SK-N-SH (cell line): ENCODE measurements around the gene CHCHD5. TPM values are rescaled to one million over a fixed set of nuclear protein-coding genes. Genes with fewer than 3 reads are reported as not detected.

Experiments used
- CTCF ChIA-PET: fragments of 300-600, 350-600 bp; formaldehyde crosslinking; extraction: SDS; loops from one replicate; lab custom pipeline; 2021; lab: Yijun Ruan, JAX
- POLR2A ChIA-PET: fragments of 350-600 bp; sonication (Branson Sonifier 250); formaldehyde crosslinking; extraction: SDS; loops from one replicate; lab custom pipeline; 2020; ENCODE audit warnings: antibody characterized with exemption, inconsistent platforms; lab: Yijun Ruan, JAX
- DNase-seq: peaks from one replicate; pipeline ENCODE4 v3.0.0; 2012
- H2AFZ ChIP-seq: fragments of 200-600 bp; sonication (generic); 2 replicates; pipeline ENCODE4 v1.8.1; 2016; ENCODE audit warnings: antibody characterized with exemption, mild to moderate bottlenecking, low read depth
- H3F3A ChIP-seq: fragments of 200-600 bp; sonication (generic); replicated peaks from 2 replicates; pipeline ENCODE3; 2016; ENCODE audit warnings: antibody characterized with exemption, mild to moderate bottlenecking; ENCODE audit not compliant: insufficient read depth
- H3K27ac ChIP-seq, 2 experiments: fragments of 200-500 bp in 1 of 2; fragments of 200-600 bp in 1 of 2; sonication (Bioruptor generic) in 1 of 2; sonication (generic), shearing (Covaris generic) in 1 of 2; 2 replicates each; pipeline versions ENCODE4 v1.5.1 to v1.6.1; 2014 to 2016; ENCODE audit warnings: low read depth in 2 of 2, inconsistent platforms in 1 of 2, low read length in 1 of 2, mild to moderate bottlenecking in 1 of 2, mixed read lengths in 1 of 2
- H3K27me3 ChIP-seq: fragments of 200-600 bp; sonication (generic), shearing (Covaris generic); 2 replicates; pipeline ENCODE4 v1.6.1; 2016; ENCODE audit warnings: mixed run types; ENCODE audit not compliant: insufficient read depth
- H3K36me3 ChIP-seq, 2 experiments: fragments of 200-500 bp in 1 of 2; fragments of 200-600 bp in 1 of 2; sonication (Bioruptor generic) in 1 of 2; sonication (generic) in 1 of 2; replicated peaks in 1 of 2; 2 replicates each; pipeline versions ENCODE3 to v1.5.1; 2014 to 2016; ENCODE audit warnings: low read length in 1 of 2, mild to moderate bottlenecking in 1 of 2; ENCODE audit not compliant: insufficient read depth in 2 of 2, control insufficient read depth in 1 of 2
- H3K4me1 ChIP-seq, 2 experiments: fragments of 200-500 bp in 1 of 2; fragments of 200-600 bp in 1 of 2; sonication (Bioruptor generic) in 1 of 2; sonication (generic), shearing (Covaris generic) in 1 of 2; 2 replicates each; pipeline versions ENCODE4 v1.5.1 to v1.6.1; 2014 to 2016; ENCODE audit warnings: low read depth in 1 of 2, low read length in 1 of 2, mixed run types in 1 of 2; ENCODE audit not compliant: insufficient read depth in 2 of 2, control insufficient read depth in 1 of 2
- H3K4me2 ChIP-seq: fragments of 200-600 bp; sonication (generic), shearing (Covaris generic); 2 replicates; pipeline ENCODE4 v1.6.1; 2017; ENCODE audit warnings: mixed run types
- H3K4me3 ChIP-seq, 2 experiments: fragments of 200-500 bp in 1 of 2; fragments of 200-600 bp in 1 of 2; sonication (Bioruptor generic) in 1 of 2; sonication (generic), shearing (Covaris generic) in 1 of 2; 2 replicates each; pipeline versions ENCODE4 v1.5.1 to v1.8.1; 2014 to 2016; ENCODE audit warnings: low read depth in 2 of 2, inconsistent platforms in 1 of 2, low read length in 1 of 2, mild to moderate bottlenecking in 1 of 2, mixed read lengths in 1 of 2, moderate library complexity in 1 of 2
- H3K79me2 ChIP-seq: fragments of 200-600 bp; sonication (generic); 2 replicates; pipeline ENCODE4 v1.8.1; 2017; ENCODE audit warnings: mild to moderate bottlenecking; ENCODE audit not compliant: insufficient read depth
- H3K9ac ChIP-seq: fragments of 200-600 bp; sonication (generic); 2 replicates; pipeline ENCODE4 v1.6.1; 2017; ENCODE audit warnings: mixed run types
- H3K9me2 ChIP-seq: fragments of 200-600 bp; sonication (generic); 2 replicates; pipeline ENCODE4 v1.6.1; 2017; ENCODE audit warnings: mixed run types
- H3K9me3 ChIP-seq: fragments of 200-600 bp; sonication (generic); 2 replicates; pipeline ENCODE4 v1.6.1; 2017; ENCODE audit warnings: mixed run types, mild to moderate bottlenecking, moderate library complexity
- H4K20me1 ChIP-seq: fragments of 200-600 bp; sonication (generic); 2 replicates; pipeline ENCODE4 v1.6.1; 2017; ENCODE audit warnings: mild to moderate bottlenecking, mixed run types; ENCODE audit not compliant: insufficient read depth
- CTCF ChIP-seq: fragments of 200-600 bp; sonication (generic); IDR thresholded peaks from 2 replicates; pipeline ENCODE4 v1.6.1; 2017; ENCODE audit warnings: antibody characterized with exemption, mild to moderate bottlenecking, moderate library complexity
- FOXJ3 ChIP-seq: sonication (generic); formaldehyde crosslinking; IDR thresholded peaks from 2 replicates; pipeline ENCODE4 v1.5.1; 2020; ENCODE audit warnings: mild to moderate bottlenecking, missing genetic modification reagents
- JUND ChIP-seq: IDR thresholded peaks from 2 replicates; pipeline ENCODE4 v1.4.0; 2012
- MEF2A ChIP-seq: IDR thresholded peaks from 2 replicates; pipeline ENCODE4 v1.4.0; 2012; ENCODE audit warnings: low read depth, borderline replicate concordance
- NFIC ChIP-seq: IDR thresholded peaks from 2 replicates; pipeline ENCODE4 v1.4.0; 2012; ENCODE audit warnings: borderline replicate concordance
- NRF1 ChIP-seq: IDR thresholded peaks from 2 replicates; pipeline ENCODE4 v1.6.1; 2012; ENCODE audit warnings: low read depth, mild to moderate bottlenecking, low read length
- PBX3 ChIP-seq: IDR thresholded peaks from 2 replicates; pipeline ENCODE4; 2012
- RCOR1 ChIP-seq: fragments of 150-350 bp; IDR thresholded peaks from 2 replicates; pipeline ENCODE4 v1.6.1; 2017; ENCODE audit warnings: antibody characterized with exemption, low read length
- REST ChIP-seq: IDR thresholded peaks from 2 replicates; pipeline ENCODE4 v1.6.1; 2012; ENCODE audit warnings: mild to moderate bottlenecking, low read depth, low read length, moderate library complexity
- TAF1 ChIP-seq: IDR thresholded peaks from 2 replicates; pipeline ENCODE4 v1.6.1; 2012; ENCODE audit warnings: low read depth, mild to moderate bottlenecking, low read length, moderate library complexity, borderline replicate concordance
- TCF12 ChIP-seq: IDR thresholded peaks from 2 replicates; pipeline ENCODE4 v1.4.0; 2012
- WGBS: methylation state at CpG from one replicate; pipeline ENCODE4 v1.1.6; 2017; ENCODE audit warnings: low lambda C conversion rate; 5-methylcytosine and 5-hydroxymethylcytosine counted together
- polyA plus RNA-seq, 3 experiments: library from polyadenylated mRNA; depleted of rRNA; stranded (reverse); fragments of >200 nt; gene quantifications; 2 replicates each; pipeline ENCODE4 v1.2.3, GENCODE V29; 2012

The CHCHD5 gene
- polyA plus RNA-seq, 1 of the 3 experiments (the other 2 are of a cell fraction), result 55.9 TPM

GRCh38 chr2:112618383-112618782, 34.0 kb downstream of the CHCHD5 start:
- POLR2A ChIA-PET, result no interaction called here
- no peak for DNase-seq
- Histone ChIP-seq H4K20me1 (no peaks in the 10 kb centered on the region), H3K27me3 (no peaks in the 10 kb centered on the region), H3K4me3 (no peak overlapping the region), H3F3A (peaks cover 16% of the 10 kb centered on the region), H3K27ac (no peak overlapping the region), H3K9me2 (no peaks in the 10 kb centered on the region), H3K4me2 (no peak overlapping the region), H3K9ac (no peak overlapping the region), H3K4me1 (peaks cover 2 to 5% of the 10 kb centered on the region in 2 experiments; a peak in 2 of 4 replicates)
- 89% methylated on average over 6 of the region's 6 CpGs for WGBS
- no peak for TF ChIP-seq TAF1
- no peak for TF ChIP-seq REST
- TF ChIP-seq, all 33 proteins: peak for 0
- CTCF ChIA-PET, result no interaction called here
- H3K9me3 ChIP-seq, result no peaks in the 10 kb centered on the region
- no peaks in the 10 kb centered on the region for H3K36me3 ChIP-seq
- H2AFZ ChIP-seq, result no peak overlapping the region
- H3K79me2 ChIP-seq, result no peaks in the 10 kb centered on the region

GRCh38 chr2:112621790-112622527, 37.5 kb downstream of the CHCHD5 start:
- peak overlapping the region in 1 of 2 experiments; percentile 67; a peak in 2 of 4 replicates for H3K27ac ChIP-seq
- no peaks in the 10 kb centered on the region for H3K79me2 ChIP-seq
- H3K9ac ChIP-seq, result no peak overlapping the region
- H3K9me3 ChIP-seq, result no peaks in the 10 kb centered on the region
- peaks cover 31% of the 10 kb centered on the region for H3F3A ChIP-seq
- H3K36me3 ChIP-seq, result no peaks in the 10 kb centered on the region
- no peaks in the 10 kb centered on the region for H3K27me3 ChIP-seq
- ChIA-PET POLR2A (no interaction called here), CTCF (interaction anchor here (1.4 to 15.2 kb wide), 2 partner anchors 22 to 104 kb away, joined by 4 to 179 read pairs; no protein-coding TSS in a partner anchor)
- H3K4me1 ChIP-seq, result peaks cover 10 to 23% of the 10 kb centered on the region in 2 experiments; a peak in 3 of 4 replicates
- H3K4me2 ChIP-seq, result peak overlapping the region; percentile 39; the same call in 1 of the 2 replicates
- H3K9me2 ChIP-seq, result no peaks in the 10 kb centered on the region
- peak; percentile 65 for TF ChIP-seq TCF12
- TF ChIP-seq JUND, result 0 out of 2 replicates have a peak, but pooled peaks have one; percentile 18
- TF ChIP-seq NFIC, result peak; percentile 76
- TF ChIP-seq NRF1, result no peak
- no peak for TF ChIP-seq MEF2A
- no peak for TF ChIP-seq RCOR1
- TF ChIP-seq FOXJ3 (CRISPR knock-in tag), result no peak
- no peak for TF ChIP-seq CTCF
- TF ChIP-seq PBX3, result peak; percentile 51
- no peak overlapping the region for H2AFZ ChIP-seq
- no peak for DNase-seq
- no peak overlapping the region for H3K4me3 ChIP-seq
- WGBS, result 71% methylated on average over 22 of the region's 22 CpGs
- no peaks in the 10 kb centered on the region for H4K20me1 ChIP-seq
